ENCODE data around the gene ASS1.

- TF ChIP-seq CTCF (IDR thresholded peaks at IDR 0.05) (no peak), POLR2A (IDR thresholded peaks at IDR 0.05) (no peak)
These were observed 28.8 kb downstream of the ASS1 start for GRCh38 chr9:130473566-130473965.

Data from thyroid gland (tissue), 4 donors.